ENCODE measurements around the gene TSACC. TPM values are rescaled to one million over a fixed set of nuclear protein-coding genes. Genes with fewer than 3 reads are reported as not detected.

Gene TSACC
- total RNA-seq, 3 donors from 2014 or later (not counting 1 experiment from before 2014, with no cell fraction given) = not detected

DNA sequence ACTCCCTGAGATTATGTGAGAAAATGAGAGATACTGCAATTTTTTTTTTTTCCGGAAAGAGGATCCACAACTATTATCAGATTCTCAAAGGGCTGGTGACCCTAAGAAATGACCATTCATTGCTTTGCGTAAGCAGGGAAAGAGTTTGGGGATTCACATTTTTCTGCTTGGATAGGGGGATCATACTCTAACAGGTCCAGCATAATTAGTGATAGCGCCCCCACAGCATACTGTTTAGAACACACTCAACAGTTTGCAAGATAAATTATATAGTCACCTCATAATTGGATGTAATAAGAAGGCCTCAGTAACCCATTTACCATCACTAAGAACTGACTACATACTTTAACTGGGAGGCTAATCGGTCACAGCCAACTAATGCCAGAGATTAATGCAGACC, 2.1 kb upstream of the TSACC start:
- peak overlapping the region; percentile 95 for H3K4me3 Mint-ChIP-seq
- no peaks in the 10 kb centered on the region for H3K27me3 Mint-ChIP-seq (ENCODE audit: low read depth in 2 of 2)
- Histone ChIP-seq H3K4me1 (ENCODE audit: control insufficient read depth, insufficient read depth, low read length) (peaks cover 18% of the 10 kb centered on the region), H3K27me3 (ENCODE audit: control insufficient read depth, insufficient read depth, low read length) (no peaks in the 10 kb centered on the region), H3K4me3 (ENCODE audit: low read length) (no peak overlapping the region), H3K36me3 (ENCODE audit: control insufficient read depth, insufficient read depth, low read length) (peaks cover 37% of the 10 kb centered on the region), H3K27ac (ENCODE audit: low read length) (no peak overlapping the region), H3K9me3 (ENCODE audit: control insufficient read depth, insufficient read depth, low read length) (no peaks in the 10 kb centered on the region)
- DNase-seq = peak in 1 of 2 donors; percentile 24
- no peak for ATAC-seq
- H3K27ac Mint-ChIP-seq = peak overlapping the region; percentile 95
- intact Hi-C loops (cut with micrococcal nuclease) = loop anchor here (5.0 kb wide), 1 partner anchor 166 kb away; the partner anchor contains the start of gene MEF2D
- H3K4me1 Mint-ChIP-seq = peaks cover 38 to 41% of the 10 kb centered on the region in 2 donors
- H3K9me3 Mint-ChIP-seq = no peaks in the 10 kb centered on the region
- 88% methylated on average over 3 of the region's 4 CpGs for WGBS (ENCODE audit: insufficient coverage)
- TF ChIP-seq, protein P1, sequence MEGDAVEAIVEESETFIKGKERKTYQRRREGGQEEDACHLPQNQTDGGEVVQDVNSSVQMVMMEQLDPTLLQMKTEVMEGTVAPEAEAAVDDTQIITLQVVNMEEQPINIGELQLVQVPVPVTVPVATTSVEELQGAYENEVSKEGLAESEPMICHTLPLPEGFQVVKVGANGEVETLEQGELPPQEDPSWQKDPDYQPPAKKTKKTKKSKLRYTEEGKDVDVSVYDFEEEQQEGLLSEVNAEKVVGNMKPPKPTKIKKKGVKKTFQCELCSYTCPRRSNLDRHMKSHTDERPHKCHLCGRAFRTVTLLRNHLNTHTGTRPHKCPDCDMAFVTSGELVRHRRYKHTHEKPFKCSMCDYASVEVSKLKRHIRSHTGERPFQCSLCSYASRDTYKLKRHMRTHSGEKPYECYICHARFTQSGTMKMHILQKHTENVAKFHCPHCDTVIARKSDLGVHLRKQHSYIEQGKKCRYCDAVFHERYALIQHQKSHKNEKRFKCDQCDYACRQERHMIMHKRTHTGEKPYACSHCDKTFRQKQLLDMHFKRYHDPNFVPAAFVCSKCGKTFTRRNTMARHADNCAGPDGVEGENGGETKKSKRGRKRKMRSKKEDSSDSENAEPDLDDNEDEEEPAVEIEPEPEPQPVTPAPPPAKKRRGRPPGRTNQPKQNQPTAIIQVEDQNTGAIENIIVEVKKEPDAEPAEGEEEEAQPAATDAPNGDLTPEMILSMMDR (IDR thresholded peaks at IDR 0.05) = no peak
- peaks cover 6% of the 10 kb centered on the region for H3K36me3 Mint-ChIP-seq

DNA sequence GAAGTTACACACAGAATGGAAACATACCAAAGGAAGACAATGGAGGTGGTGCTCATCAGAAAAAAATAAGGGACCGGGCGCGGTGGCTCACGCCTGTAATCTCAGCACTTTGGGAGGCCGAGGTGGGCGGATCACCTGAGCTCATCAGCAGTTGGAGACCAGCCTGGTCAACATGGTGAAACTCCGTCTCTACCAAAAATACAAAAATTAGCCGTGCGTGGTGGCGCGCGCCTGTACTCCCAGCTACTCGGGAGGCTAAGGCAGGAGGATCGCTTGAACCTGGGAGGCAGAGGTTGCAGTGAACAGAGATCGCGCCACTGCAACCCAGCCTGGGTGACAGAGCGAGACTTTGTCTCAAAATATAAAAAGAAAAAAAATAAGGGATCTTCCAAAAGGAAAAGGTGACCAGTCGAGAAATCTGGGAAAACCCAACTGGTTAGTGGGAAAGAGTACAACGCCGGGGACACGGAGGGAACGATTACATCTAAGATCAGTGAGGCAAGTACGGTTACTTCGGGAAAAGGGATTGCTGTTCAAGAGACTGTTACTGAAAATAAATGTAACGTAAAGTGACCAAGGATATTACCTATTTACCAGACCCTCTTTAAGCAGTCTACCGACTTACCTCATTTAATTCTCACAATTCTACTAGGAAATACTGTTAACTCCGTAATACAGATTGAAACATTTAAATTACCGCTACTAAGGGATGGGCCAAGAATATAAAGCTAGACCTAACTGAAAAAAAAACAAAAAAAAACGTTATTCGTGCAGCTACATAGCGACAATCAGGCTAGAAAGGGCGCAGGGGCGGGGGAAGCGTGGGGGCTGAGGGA, 1.1 kb upstream of the TSACC start:
- peaks cover 38 to 41% of the 10 kb centered on the region in 2 donors for H3K4me1 Mint-ChIP-seq
- peaks cover 31% of the 10 kb centered on the region for H3K36me3 ChIP-seq (ENCODE audit: control insufficient read depth, insufficient read depth, low read length)
- no peaks in the 10 kb centered on the region for H3K27me3 ChIP-seq (ENCODE audit: control insufficient read depth, insufficient read depth, low read length)
- peak overlapping the region; percentile 95 for H3K4me3 Mint-ChIP-seq
- H3K4me1 ChIP-seq (ENCODE audit: control insufficient read depth, insufficient read depth, low read length) = peaks cover 18% of the 10 kb centered on the region
- DNase-seq (peak in 1 of 2 donors; percentile 16), ATAC-seq (no peak)
- no peaks in the 10 kb centered on the region for H3K9me3 ChIP-seq (ENCODE audit: control insufficient read depth, insufficient read depth, low read length)
- no peaks in the 10 kb centered on the region for H3K27me3 Mint-ChIP-seq (ENCODE audit: low read depth in 2 of 2)
- peak overlapping the region; percentile 84 for H3K4me3 ChIP-seq (ENCODE audit: low read length)
- peak overlapping the region; percentile 95 for H3K27ac Mint-ChIP-seq
- WGBS (ENCODE audit: insufficient coverage) = 37% methylated on average over 34 of the region's 34 CpGs
- peaks cover 6% of the 10 kb centered on the region for H3K36me3 Mint-ChIP-seq
- TF ChIP-seq, protein P1 (IDR thresholded peaks at IDR 0.05) = no peak
- peak overlapping the region; percentile 88 for H3K27ac ChIP-seq (ENCODE audit: low read length)
- intact Hi-C loops (cut with micrococcal nuclease) = loop anchor here (5.0 kb wide), 1 partner anchor 165 kb away; the partner anchor contains the start of gene MEF2D
- no peaks in the 10 kb centered on the region for H3K9me3 Mint-ChIP-seq

DNA sequence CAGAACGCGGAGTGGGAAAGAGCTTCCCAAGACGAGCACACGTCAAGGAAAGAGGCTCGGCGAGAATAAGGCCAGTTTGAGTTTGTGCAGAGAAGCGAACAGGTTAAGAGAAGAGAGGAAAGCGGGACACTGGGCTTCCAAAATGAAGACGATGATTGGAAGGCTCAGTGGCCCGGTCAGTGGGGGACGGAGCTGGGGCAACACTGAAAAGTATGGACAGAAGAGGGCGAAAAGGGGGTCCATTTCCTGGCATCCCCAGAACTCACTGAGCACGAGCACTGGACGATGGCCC, 492 bp upstream of the TSACC start:
- WGBS (ENCODE audit: insufficient coverage) = 0% methylated on average over 14 of the region's 14 CpGs
- Mint-ChIP-seq H3K27ac (peak overlapping the region; percentile 95), H3K4me3 (peak overlapping the region; percentile 95), H3K36me3 (peaks cover 6% of the 10 kb centered on the region), H3K4me1 (peaks cover 38 to 41% of the 10 kb centered on the region in 2 donors), H3K27me3 (ENCODE audit: low read depth in 2 of 2) (no peaks in the 10 kb centered on the region), H3K9me3 (no peaks in the 10 kb centered on the region)
- TF ChIP-seq, protein P1 (IDR thresholded peaks at IDR 0.05) = no peak
- H3K27me3 ChIP-seq (ENCODE audit: control insufficient read depth, insufficient read depth, low read length) = no peaks in the 10 kb centered on the region
- peak overlapping the region; percentile 88 for H3K27ac ChIP-seq (ENCODE audit: low read length)
- H3K9me3 ChIP-seq (ENCODE audit: control insufficient read depth, insufficient read depth, low read length) = no peaks in the 10 kb centered on the region
- no peak for DNase-seq
- intact Hi-C loops (cut with micrococcal nuclease) = loop anchor here (5.0 kb wide), 1 partner anchor 164 kb away; the partner anchor contains the start of gene MEF2D
- H3K4me3 ChIP-seq (ENCODE audit: low read length) = peak overlapping the region; percentile 84
- peak in 1 of 3 donors; percentile 0 for ATAC-seq
- peaks cover 26% of the 10 kb centered on the region for H3K36me3 ChIP-seq (ENCODE audit: control insufficient read depth, insufficient read depth, low read length)
- H3K4me1 ChIP-seq (ENCODE audit: control insufficient read depth, insufficient read depth, low read length) = peaks cover 18% of the 10 kb centered on the region

All from natural killer cell (primary cell).